Left ventricle myocardium inferior (tissue), 1 donor: Measurements from ENCODE around the gene HECW1. TPM values are rescaled to one million over a fixed set of nuclear protein-coding genes. Genes with fewer than 3 reads are reported as not detected.

Experiments used
- DNase-seq: peaks from one replicate; pipeline ENCODE4 v3.0.0-alpha.2; 2020
- H3K27ac ChIP-seq: fragments of 200-600 bp; replicated peaks from 2 replicates; pipeline ENCODE4 v1.8.0; 2021
- H3K27me3 ChIP-seq: fragments of 200-600 bp; 2 replicates; pipeline ENCODE4 v1.8.0; 2021; ENCODE audit warnings: low read depth
- H3K36me3 ChIP-seq: fragments of 200-600 bp; 2 replicates; pipeline ENCODE4 v1.8.0; 2021
- H3K4me1 ChIP-seq: fragments of 200-600 bp; 2 replicates; pipeline ENCODE4 v1.8.0; 2021
- H3K4me3 ChIP-seq: fragments of 200-600 bp; 2 replicates; pipeline ENCODE4 v1.8.0; 2021; ENCODE audit warnings: mild to moderate bottlenecking, moderate library complexity
- H3K9me3 ChIP-seq: fragments of 200-600 bp; replicated peaks from 2 replicates; pipeline ENCODE4 v1.8.0; 2021
- intact Hi-C: fragments of 100-400 bp; cut with micrococcal nuclease; formaldehyde crosslinking; loops from one replicate; pipeline ENCODE4 v1.11.0; 2022
- total RNA-seq: library from RNA; stranded (reverse); fragmentation: NEBNext Ultra II Directional; extraction: Animal tissue kit (Norgen Biotek cat#: 25700); gene quantifications from one replicate; pipeline ENCODE4 v1.2.1, GENCODE V29; 2021
- TF ChIP-seq, protein P1 (sequence below): fragments of 200-600 bp; IDR thresholded peaks from 2 replicates; pipeline ENCODE4 v1.8.0; 2021; ENCODE audit warnings: antibody characterized with exemption, mild to moderate bottlenecking, borderline replicate concordance
- donor health status: DM: no; HTN: yes; CAD: no; lungs with severe emphysema.

Gene HECW1
- total RNA-seq, 1 donor from 2014 or later: not detected

DNA sequence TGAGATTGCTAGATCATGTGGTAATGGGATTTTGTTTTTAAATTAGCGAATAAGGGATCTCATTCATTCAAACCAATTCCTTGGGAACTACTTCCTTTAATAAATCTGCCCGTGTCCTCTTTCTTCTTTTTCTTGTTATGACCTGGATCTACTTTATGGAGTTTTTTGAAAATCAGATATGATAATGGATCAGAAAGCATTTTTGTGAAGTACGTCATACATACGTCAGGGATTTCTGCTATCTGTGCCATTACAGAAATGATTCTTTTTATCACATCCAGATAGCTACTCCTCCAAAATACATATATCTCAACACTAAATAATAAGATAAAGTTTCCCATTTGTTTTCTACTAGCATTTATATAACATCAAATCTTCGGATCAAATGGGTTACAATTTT, 430.3 kb downstream of the HECW1 start:
- intact Hi-C loops: no loop called here
- H3K9me3 ChIP-seq: no peaks in the 10 kb centered on the region
- no peaks in the 10 kb centered on the region for H3K36me3 ChIP-seq
- H3K27me3 ChIP-seq: no peaks in the 10 kb centered on the region
- TF ChIP-seq, protein P1, sequence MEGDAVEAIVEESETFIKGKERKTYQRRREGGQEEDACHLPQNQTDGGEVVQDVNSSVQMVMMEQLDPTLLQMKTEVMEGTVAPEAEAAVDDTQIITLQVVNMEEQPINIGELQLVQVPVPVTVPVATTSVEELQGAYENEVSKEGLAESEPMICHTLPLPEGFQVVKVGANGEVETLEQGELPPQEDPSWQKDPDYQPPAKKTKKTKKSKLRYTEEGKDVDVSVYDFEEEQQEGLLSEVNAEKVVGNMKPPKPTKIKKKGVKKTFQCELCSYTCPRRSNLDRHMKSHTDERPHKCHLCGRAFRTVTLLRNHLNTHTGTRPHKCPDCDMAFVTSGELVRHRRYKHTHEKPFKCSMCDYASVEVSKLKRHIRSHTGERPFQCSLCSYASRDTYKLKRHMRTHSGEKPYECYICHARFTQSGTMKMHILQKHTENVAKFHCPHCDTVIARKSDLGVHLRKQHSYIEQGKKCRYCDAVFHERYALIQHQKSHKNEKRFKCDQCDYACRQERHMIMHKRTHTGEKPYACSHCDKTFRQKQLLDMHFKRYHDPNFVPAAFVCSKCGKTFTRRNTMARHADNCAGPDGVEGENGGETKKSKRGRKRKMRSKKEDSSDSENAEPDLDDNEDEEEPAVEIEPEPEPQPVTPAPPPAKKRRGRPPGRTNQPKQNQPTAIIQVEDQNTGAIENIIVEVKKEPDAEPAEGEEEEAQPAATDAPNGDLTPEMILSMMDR: no peak
- peaks cover 9% of the 10 kb centered on the region for H3K4me1 ChIP-seq
- H3K27ac ChIP-seq: no peak overlapping the region
- H3K4me3 ChIP-seq: no peak overlapping the region
- no peak for DNase-seq

DNA sequence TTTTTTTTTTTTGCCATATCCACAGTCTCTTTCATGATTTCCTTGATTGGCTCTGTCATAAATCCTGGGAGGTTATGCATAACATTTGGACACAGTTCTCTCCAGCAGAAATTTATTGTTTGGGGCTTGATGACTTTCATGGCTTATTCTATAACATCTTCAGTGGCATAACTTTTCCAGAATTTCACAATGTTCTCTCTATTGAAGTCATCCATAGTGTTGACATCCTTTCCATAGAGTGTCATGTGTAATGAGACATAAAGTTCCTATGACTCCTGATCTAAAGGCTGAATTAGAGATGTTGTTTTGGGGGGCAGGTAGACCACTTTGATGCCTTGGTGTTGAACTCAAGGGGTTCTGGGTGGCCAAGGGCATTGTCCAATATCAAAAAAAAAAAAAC, 433.8 kb downstream of the HECW1 start:
- Histone ChIP-seq H3K27me3 (no peaks in the 10 kb centered on the region), H3K9me3 (no peaks in the 10 kb centered on the region), H3K4me1 (no peaks in the 10 kb centered on the region), H3K27ac (no peak overlapping the region), H3K4me3 (no peak overlapping the region), H3K36me3 (no peaks in the 10 kb centered on the region)
- TF ChIP-seq, protein P1: no peak
- intact Hi-C loops: no loop called here
- no peak for DNase-seq

DNA sequence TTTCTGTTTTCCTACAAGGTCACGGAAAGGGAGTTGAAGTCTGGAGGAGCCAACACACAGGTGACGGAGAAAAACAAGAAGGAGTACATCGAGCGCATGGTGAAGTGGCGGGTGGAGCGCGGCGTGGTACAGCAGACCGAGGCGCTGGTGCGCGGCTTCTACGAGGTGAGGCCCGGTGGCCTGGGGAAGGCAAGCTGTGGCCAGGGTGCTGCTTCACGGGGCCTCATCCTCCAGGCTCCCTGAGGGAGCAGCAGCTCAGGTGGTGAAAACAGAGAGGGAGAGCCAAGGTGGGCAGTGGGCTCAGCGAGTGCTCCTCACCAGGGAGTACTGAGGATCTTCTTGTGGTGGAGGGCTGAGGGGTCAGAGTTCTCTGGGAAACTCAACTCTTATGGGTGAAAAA, 438.0 kb downstream of the HECW1 start:
- no peak overlapping the region for H3K27ac ChIP-seq

DNA sequence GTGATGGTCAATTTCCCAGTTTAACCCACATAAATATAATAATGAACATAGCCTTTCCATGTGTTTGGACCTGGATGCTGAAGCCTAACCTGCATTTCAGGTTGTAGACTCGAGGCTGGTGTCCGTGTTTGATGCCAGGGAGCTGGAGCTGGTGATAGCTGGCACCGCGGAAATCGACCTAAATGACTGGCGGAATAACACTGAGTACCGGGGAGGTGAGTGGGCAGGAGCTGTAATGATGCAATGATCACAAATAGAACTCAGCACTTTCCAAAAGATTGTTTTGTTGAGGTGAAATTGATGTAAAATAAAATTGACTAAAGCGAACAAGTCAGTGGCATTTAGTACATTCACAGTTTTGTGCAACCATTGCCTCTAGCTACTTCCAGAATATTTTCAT, 439.7 kb downstream of the HECW1 start:
- Histone ChIP-seq H3K27me3 (no peaks in the 10 kb centered on the region), H3K36me3 (no peaks in the 10 kb centered on the region), H3K4me3 (no peak overlapping the region), H3K9me3 (no peaks in the 10 kb centered on the region), H3K27ac (no peak overlapping the region), H3K4me1 (peaks cover 17% of the 10 kb centered on the region)
- no peak for DNase-seq
- TF ChIP-seq, protein P1: no peak
- intact Hi-C loops: no loop called here

More for the DNA sequence above, 438.0 kb downstream of the HECW1 start:
- Histone ChIP-seq H3K36me3 (no peaks in the 10 kb centered on the region), H3K9me3 (no peaks in the 10 kb centered on the region), H3K4me3 (no peak overlapping the region), H3K27me3 (no peaks in the 10 kb centered on the region), H3K4me1 (peaks cover 17% of the 10 kb centered on the region)
- DNase-seq: no peak
- TF ChIP-seq, protein P1: no peak
- intact Hi-C loops: no loop called here

DNA sequence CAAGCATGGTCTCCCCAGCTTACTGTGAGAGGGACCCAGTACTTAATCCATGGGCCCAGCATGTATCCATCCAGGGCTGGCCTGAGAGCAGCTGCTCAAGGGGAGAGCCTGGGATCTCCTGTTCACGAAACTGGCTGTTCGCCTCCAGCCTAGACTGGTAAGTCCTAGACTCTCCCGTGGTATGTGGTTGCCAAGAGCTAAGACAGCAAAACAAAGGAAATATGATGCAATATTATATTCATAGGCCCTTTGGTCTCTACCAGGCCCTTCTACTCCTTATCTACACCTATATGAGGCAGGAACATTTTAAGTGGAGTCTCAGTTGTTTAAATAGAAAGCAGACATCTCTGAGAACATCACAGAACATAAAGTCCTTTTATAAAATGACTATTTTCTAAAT, 441.6 kb downstream of the HECW1 start:
- peaks cover 17% of the 10 kb centered on the region for H3K4me1 ChIP-seq
- no peaks in the 10 kb centered on the region for H3K27me3 ChIP-seq
- TF ChIP-seq, protein P1: no peak
- no peaks in the 10 kb centered on the region for H3K36me3 ChIP-seq
- no peak overlapping the region for H3K4me3 ChIP-seq
- intact Hi-C loops: no loop called here
- no peak for DNase-seq
- no peaks in the 10 kb centered on the region for H3K9me3 ChIP-seq
- peak overlapping the region; percentile 54 for H3K27ac ChIP-seq

DNA sequence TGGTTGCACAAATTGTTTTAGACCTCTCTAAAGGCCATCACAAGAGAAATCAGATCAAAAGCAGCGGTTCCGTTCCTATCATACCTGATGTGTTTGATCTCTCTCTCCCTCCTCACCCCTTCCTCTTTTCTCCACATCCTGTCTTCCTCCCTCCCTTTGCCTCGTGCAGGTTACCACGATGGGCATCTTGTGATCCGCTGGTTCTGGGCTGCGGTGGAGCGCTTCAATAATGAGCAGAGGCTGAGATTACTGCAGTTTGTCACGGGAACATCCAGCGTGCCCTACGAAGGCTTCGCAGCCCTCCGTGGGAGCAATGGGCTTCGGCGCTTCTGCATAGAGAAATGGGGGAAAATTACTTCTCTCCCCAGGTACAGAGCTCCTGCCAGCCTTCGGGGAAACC, 442.0 kb downstream of the HECW1 start:
- Histone ChIP-seq H3K36me3 (no peaks in the 10 kb centered on the region), H3K4me3 (no peak overlapping the region), H3K9me3 (no peaks in the 10 kb centered on the region), H3K27me3 (no peaks in the 10 kb centered on the region), H3K4me1 (peaks cover 17% of the 10 kb centered on the region), H3K27ac (peak overlapping the region; percentile 54)
- intact Hi-C loops: no loop called here
- TF ChIP-seq, protein P1: no peak
- no peak for DNase-seq
